ACC112 (cell line): ENCODE measurements around the gene INO80C.

ENCODE experiments used
- H2AFZ ChIP-seq: fragments of 200-600 bp; sonication (generic); one replicate; pipeline ENCODE4 v1.6.0; 2017; ENCODE audit warnings: antibody characterized with exemption, low read length; ENCODE audit not compliant: unreplicated experiment
- H3K27ac ChIP-seq: fragments of 200-600 bp; sonication (generic); 2 replicates; pipeline ENCODE4 v1.5.1; 2014; ENCODE audit warnings: low read depth, mild to moderate bottlenecking, antibody characterized with exemption, low read length, moderate library complexity
- H3K27me3 ChIP-seq: fragments of 200-600 bp; sonication (generic); 2 replicates; pipeline ENCODE4 v1.6.1; 2014; ENCODE audit warnings: mild to moderate bottlenecking, antibody characterized with exemption, low read length, moderate library complexity, mixed read lengths; ENCODE audit not compliant: insufficient read depth
- H3K36me3 ChIP-seq: fragments of 200-600 bp; sonication (generic); 2 replicates; pipeline ENCODE4 v1.6.1; 2016; ENCODE audit warnings: mild to moderate bottlenecking, antibody characterized with exemption, low read length, moderate library complexity, mixed read lengths; ENCODE audit not compliant: insufficient read depth
- H3K4me1 ChIP-seq: fragments of 200-600 bp; sonication (generic); one replicate; pipeline ENCODE4 v1.6.1; 2016; ENCODE audit warnings: low read length, mixed read lengths; ENCODE audit not compliant: insufficient read depth, unreplicated experiment, control insufficient read depth
- H3K4me3 ChIP-seq: fragments of 200-600 bp; sonication (generic); 2 replicates; pipeline ENCODE4 v1.5.1; 2014; ENCODE audit warnings: mild to moderate bottlenecking, low read depth, low read length
- H3K79me2 ChIP-seq: fragments of 200-600 bp; sonication (generic); one replicate; pipeline ENCODE4 v1.6.0; 2016; ENCODE audit warnings: low read length; ENCODE audit not compliant: control insufficient read depth, unreplicated experiment, insufficient read depth

Gene INO80C

GRCh38 chr18:35430721-35431373 lies 66.9 kb downstream of the INO80C start:
- no peaks in the 10 kb centered on the region for H3K79me2 ChIP-seq
- H3K4me1 ChIP-seq: peaks cover 33% of the 10 kb centered on the region
- H2AFZ ChIP-seq: peak overlapping the region; percentile 52
- no peaks in the 10 kb centered on the region for H3K36me3 ChIP-seq
- no peak overlapping the region for H3K4me3 ChIP-seq
- H3K27ac ChIP-seq: peak overlapping the region; percentile 81
- no peaks in the 10 kb centered on the region for H3K27me3 ChIP-seq

GRCh38 chr18:35426786-35427185 lies 71.0 kb downstream of the INO80C start:
- H3K4me1 ChIP-seq: peaks cover 16% of the 10 kb centered on the region
- no peak overlapping the region for H3K27ac ChIP-seq
- H3K27me3 ChIP-seq: no peaks in the 10 kb centered on the region
- H3K36me3 ChIP-seq: no peaks in the 10 kb centered on the region
- H3K4me3 ChIP-seq: no peak overlapping the region
- H3K79me2 ChIP-seq: no peaks in the 10 kb centered on the region
- H2AFZ ChIP-seq: no peak overlapping the region

GRCh38 chr18:35424356-35424755 lies 73.4 kb downstream of the INO80C start:
- Histone ChIP-seq H3K4me3 (no peak overlapping the region), H3K79me2 (no peaks in the 10 kb centered on the region), H3K36me3 (no peaks in the 10 kb centered on the region), H3K27ac (no peak overlapping the region), H3K27me3 (no peaks in the 10 kb centered on the region), H2AFZ (no peak overlapping the region), H3K4me1 (no peaks in the 10 kb centered on the region)

- H3K36me3 ChIP-seq: no peaks in the 10 kb centered on the region
- no peak overlapping the region for H2AFZ ChIP-seq
- H3K4me3 ChIP-seq: no peak overlapping the region
- no peaks in the 10 kb centered on the region for H3K79me2 ChIP-seq
- H3K4me1 ChIP-seq: no peaks in the 10 kb centered on the region
- no peak overlapping the region for H3K27ac ChIP-seq
- H3K27me3 ChIP-seq: no peaks in the 10 kb centered on the region
These were observed 75.5 kb downstream of the INO80C start for GRCh38 chr18:35422237-35422636.

GRCh38 chr18:35418610-35419009 lies 79.2 kb downstream of the INO80C start:
- Histone ChIP-seq H3K27me3 (no peaks in the 10 kb centered on the region), H3K79me2 (no peaks in the 10 kb centered on the region), H3K27ac (no peak overlapping the region), H2AFZ (no peak overlapping the region), H3K4me3 (no peak overlapping the region), H3K4me1 (peaks cover 13% of the 10 kb centered on the region), H3K36me3 (no peaks in the 10 kb centered on the region)
